IMR-90 (cell line): ENCODE results near the gene EXOC3L4. TPM values are rescaled to one million over a fixed set of nuclear protein-coding genes. Genes with fewer than 3 reads are reported as not detected.

ENCODE experiments used
- ATAC-seq: fragments of 200-7000 bp; cut with Tn5 transposase; 2 replicates; pipeline ENCODE4 v1.9.1; 2020; ENCODE audit warnings: low read depth, mild to moderate bottlenecking, moderate library complexity
- BruUV-seq: library from RNA; stranded (reverse); fragments of 400-500 nt; replicated peaks from 2 replicates; lab custom pipeline; 2021; lab: Mats Ljungman, UMichigan
- CTCF ChIA-PET: fragments of 300-600 bp; formaldehyde crosslinking; extraction: SDS; loops from one replicate; lab custom pipeline; 2021; ENCODE audit warnings: antibody characterized with exemption; lab: Yijun Ruan, JAX
- POLR2A ChIA-PET: fragments of 300-600 bp; sonication (Branson Sonifier 250); formaldehyde crosslinking; loops from one replicate; lab custom pipeline; 2022; ENCODE audit warnings: antibody characterized with exemption; ENCODE audit not compliant: unreplicated experiment; lab: Charles Lee
- DNase-seq: peaks from one replicate; pipeline ENCODE4 v3.0.0; 2013
- H2AFZ ChIP-seq: replicated peaks from 2 replicates; pipeline ENCODE3; 2013; ENCODE audit warnings: low read length, mild to moderate bottlenecking; ENCODE audit not compliant: poor library complexity
- H2AK5ac ChIP-seq: 2 replicates; pipeline ENCODE4 v1.6.1; 2013; ENCODE audit warnings: low read depth, low read length, inconsistent platforms
- H2AK9ac ChIP-seq: replicated peaks from 2 replicates; pipeline ENCODE3; 2013; ENCODE audit warnings: mild to moderate bottlenecking, low read depth, low read length, moderate library complexity; ENCODE audit not compliant: poor library complexity
- H2BK120ac ChIP-seq: 2 replicates; pipeline ENCODE4 v1.6.1; 2013; ENCODE audit warnings: low read depth, low read length, inconsistent platforms
- H2BK15ac ChIP-seq: 3 replicates; pipeline ENCODE4 v1.6.1; 2013; ENCODE audit warnings: low read depth, low read length, inconsistent platforms
- H2BK20ac ChIP-seq: 2 replicates; pipeline ENCODE4 v1.6.1; 2013; ENCODE audit warnings: low read depth, mild to moderate bottlenecking, inconsistent platforms, low read length, moderate library complexity
- H2BK5ac ChIP-seq: 2 replicates; pipeline ENCODE4 v1.6.1; 2013; ENCODE audit warnings: mild to moderate bottlenecking, low read depth, low read length, inconsistent platforms; ENCODE audit not compliant: poor library complexity, severe bottlenecking
- H3K14ac ChIP-seq: replicated peaks from 2 replicates; pipeline ENCODE4 v1.6.1; 2013; ENCODE audit warnings: low read depth, low read length, inconsistent platforms
- H3K18ac ChIP-seq: 2 replicates; pipeline ENCODE4 v1.6.1; 2013; ENCODE audit warnings: low read depth, low read length, control low read depth
- H3K23ac ChIP-seq: 2 replicates; pipeline ENCODE4 v1.6.1; 2013; ENCODE audit warnings: low read depth, low read length, inconsistent platforms
- H3K27ac ChIP-seq: 2 replicates; pipeline ENCODE4 v1.5.1; 2013; ENCODE audit warnings: mild to moderate bottlenecking, control low read depth, low read length; ENCODE audit not compliant: insufficient read depth
- H3K27me3 ChIP-seq: 2 replicates; pipeline ENCODE4 v1.6.1; 2013; ENCODE audit warnings: low read length; ENCODE audit not compliant: control insufficient read depth, insufficient read depth
- H3K36me3 ChIP-seq: 2 replicates; pipeline ENCODE4 v1.6.1; 2013; ENCODE audit warnings: low read length, mixed read lengths; ENCODE audit not compliant: control insufficient read depth, insufficient read depth
- H3K4ac ChIP-seq: 2 replicates; pipeline ENCODE4 v1.6.1; 2013; ENCODE audit warnings: low read depth, low read length, inconsistent platforms
- H3K4me1 ChIP-seq: 2 replicates; pipeline ENCODE4 v1.6.1; 2013; ENCODE audit warnings: low read length, mixed read lengths; ENCODE audit not compliant: control insufficient read depth, insufficient read depth
- H3K4me2 ChIP-seq: 2 replicates; pipeline ENCODE4 v1.6.1; 2013; ENCODE audit warnings: low read depth, mild to moderate bottlenecking, control low read depth, low read length, moderate library complexity
- H3K4me3 ChIP-seq: 2 replicates; pipeline ENCODE4 v1.5.1; 2013; ENCODE audit warnings: low read depth, mild to moderate bottlenecking, control low read depth, low read length, moderate library complexity; ENCODE audit not compliant: insufficient read depth
- H3K56ac ChIP-seq: 2 replicates; pipeline ENCODE4 v1.6.1; 2013; ENCODE audit warnings: low read length, inconsistent platforms; ENCODE audit not compliant: insufficient read depth; ENCODE audit errors: extremely low read depth
- H3K79me1 ChIP-seq, 2 experiments: 2 replicates each; pipeline ENCODE4 v1.6.1; 2013; ENCODE audit warnings: low read length in 2 of 2, inconsistent platforms in 1 of 2, low read depth in 1 of 2
- H3K9ac ChIP-seq: 2 replicates; pipeline ENCODE4 v1.6.1; 2013; ENCODE audit warnings: low read depth, low read length, control low read depth
- H3K9me1 ChIP-seq: 2 replicates; pipeline ENCODE4 v1.6.1; 2013; ENCODE audit warnings: low read length, inconsistent platforms; ENCODE audit not compliant: insufficient read depth
- H3K9me3 ChIP-seq: 2 replicates; pipeline ENCODE4 v1.6.1; 2013; ENCODE audit warnings: low read length; ENCODE audit not compliant: control insufficient read depth, insufficient read depth
- H4K20me1 ChIP-seq: 2 replicates; pipeline ENCODE4 v1.6.1; 2013; ENCODE audit warnings: low read length, inconsistent platforms; ENCODE audit not compliant: insufficient read depth
- H4K5ac ChIP-seq: 2 replicates; pipeline ENCODE4 v1.6.1; 2013; ENCODE audit warnings: mild to moderate bottlenecking, low read depth, low read length, control low read depth
- H4K8ac ChIP-seq, 2 experiments: 2 replicates each; pipeline ENCODE4 v1.6.1; 2013; ENCODE audit warnings: low read depth in 2 of 2, low read length in 2 of 2, control low read depth in 1 of 2, inconsistent platforms in 1 of 2
- H4K91ac ChIP-seq: 2 replicates; pipeline ENCODE4 v1.6.1; 2013; ENCODE audit warnings: low read depth, low read length, inconsistent platforms; ENCODE audit not compliant: insufficient read depth
- BHLHE40 ChIP-seq: fragments of 150-350 bp; IDR thresholded peaks from 2 replicates; pipeline ENCODE4 v1.6.1; 2016; ENCODE audit warnings: mild to moderate bottlenecking, low read depth, low read length
- CEBPB ChIP-seq: IDR thresholded peaks from 2 replicates; pipeline ENCODE4 v1.6.1; 2012; ENCODE audit warnings: low read depth, low read length, improper control_type of control experiment
- CHD1 ChIP-seq: IDR thresholded peaks from 2 replicates; pipeline ENCODE4 v1.6.1; 2012; ENCODE audit warnings: low read depth, low read length, improper control_type of control experiment
- CTCF ChIP-seq: conservative IDR thresholded peaks from 2 replicates; pipeline ENCODE4 v1.5.1; 2012; ENCODE audit warnings: mild to moderate bottlenecking, low read depth, low read length, improper control_type of control experiment
- FOS ChIP-seq: fragments of 150-350 bp; IDR thresholded peaks from 2 replicates; pipeline ENCODE4 v1.6.1; 2016; ENCODE audit warnings: low read depth, low read length
- MAFK ChIP-seq: IDR thresholded peaks from 2 replicates; pipeline ENCODE4 v1.6.1; 2012; ENCODE audit warnings: low read depth, low read length, improper control_type of control experiment
- MAZ ChIP-seq: IDR thresholded peaks from 2 replicates; pipeline ENCODE4 v1.6.1; 2012; ENCODE audit warnings: low read depth, mild to moderate bottlenecking, low read length, improper control_type of control experiment, moderate library complexity, borderline replicate concordance
- MXI1 ChIP-seq: IDR thresholded peaks from 2 replicates; pipeline ENCODE4 v1.6.1; 2012; ENCODE audit warnings: low read depth, mild to moderate bottlenecking, low read length, moderate library complexity, borderline replicate concordance
- NFE2L2 ChIP-seq: fragments of 150-350 bp; IDR thresholded peaks from 2 replicates; pipeline ENCODE4 v1.6.1; 2016; ENCODE audit warnings: low read depth, mild to moderate bottlenecking, low read length
- POLR2A ChIP-seq: IDR thresholded peaks from 2 replicates; pipeline ENCODE4 v1.6.1; 2012; ENCODE audit warnings: mild to moderate bottlenecking, low read depth, low read length
- RAD21 ChIP-seq: IDR thresholded peaks from 2 replicates; pipeline ENCODE4 v1.6.1; 2012; ENCODE audit warnings: low read length, improper control_type of control experiment
- RCOR1 ChIP-seq: IDR thresholded peaks from 2 replicates; pipeline ENCODE4 v1.6.1; 2012; ENCODE audit warnings: mild to moderate bottlenecking, low read length, improper control_type of control experiment; ENCODE audit not compliant: insufficient replicate concordance
- RFX5 ChIP-seq: IDR thresholded peaks from 2 replicates; pipeline ENCODE4 v1.8.0; 2012; ENCODE audit warnings: low read depth, mild to moderate bottlenecking, low read length, moderate library complexity
- SMC3 ChIP-seq: fragments of 150-350 bp; IDR thresholded peaks from 2 replicates; pipeline ENCODE4 v1.6.1; 2016; ENCODE audit warnings: low read depth, mild to moderate bottlenecking, antibody characterized with exemption, low read length, moderate library complexity
- whole genome bisulfite sequencing, 2 experiments: methylation state at CpG; one replicate each; pipeline versions ENCODE4 v1.1.5 to v1.1.7; 2013; ENCODE audit warnings: missing lambda C conversion rate in 2 of 2; ENCODE audit not compliant: insufficient read length in 1 of 2; ENCODE audit errors: extremely low coverage in 2 of 2; 5-methylcytosine and 5-hydroxymethylcytosine counted together
- dilution Hi-C: fragments of 300-500 bp; cut with HindIII; formaldehyde crosslinking; loops from one replicate; pipeline ENCODE4 v1.14.3; 2018; ENCODE audit warnings: low sequenced_read_pairs; ENCODE audit not compliant: unreplicated experiment
- in situ Hi-C: fragments of 300-500 bp; cut with MboI; formaldehyde crosslinking; loops from 3 replicates; pipeline ENCODE4 v1.14.3; 2019; ENCODE audit warnings: low sequenced_read_pairs, inconsistent platforms, mixed read lengths
- intact Hi-C: fragments of 100-400 bp; cut with micrococcal nuclease; formaldehyde crosslinking; loops from 2 replicates; pipeline ENCODE4 v1.10.0; 2022
- polyA plus RNA-seq, 3 experiments: library from polyadenylated mRNA; depleted of rRNA; stranded (reverse); fragments of >200 nt; gene quantifications; 2 replicates each; pipeline ENCODE4 v1.2.3, GENCODE V29; 2012; ENCODE audit warnings: low replicate concordance in 1 of 3
- total RNA-seq: library from RNA; depleted of rRNA; stranded (reverse); fragments of >200 nt; gene quantifications from 2 replicates; pipeline ENCODE4 v1.2.3, GENCODE V29; 2012
- TF ChIP-seq, protein P1 (sequence below): fragments of 150-350 bp; IDR thresholded peaks from 2 replicates; pipeline ENCODE4 v1.6.1; 2016; ENCODE audit warnings: low read depth, mild to moderate bottlenecking, low read length, moderate library complexity, borderline replicate concordance
- TF ChIP-seq, protein P2 (sequence below): fragments of 150-350 bp; IDR thresholded peaks from 2 replicates; pipeline ENCODE4 v1.6.1; 2017; ENCODE audit warnings: mild to moderate bottlenecking, antibody characterized with exemption, low read length, low read depth

EXOC3L4 gene
- total and polyA plus RNA-seq, 2 of the 4 experiments (the other 2 are of a cell fraction) = not detected

DNA sequence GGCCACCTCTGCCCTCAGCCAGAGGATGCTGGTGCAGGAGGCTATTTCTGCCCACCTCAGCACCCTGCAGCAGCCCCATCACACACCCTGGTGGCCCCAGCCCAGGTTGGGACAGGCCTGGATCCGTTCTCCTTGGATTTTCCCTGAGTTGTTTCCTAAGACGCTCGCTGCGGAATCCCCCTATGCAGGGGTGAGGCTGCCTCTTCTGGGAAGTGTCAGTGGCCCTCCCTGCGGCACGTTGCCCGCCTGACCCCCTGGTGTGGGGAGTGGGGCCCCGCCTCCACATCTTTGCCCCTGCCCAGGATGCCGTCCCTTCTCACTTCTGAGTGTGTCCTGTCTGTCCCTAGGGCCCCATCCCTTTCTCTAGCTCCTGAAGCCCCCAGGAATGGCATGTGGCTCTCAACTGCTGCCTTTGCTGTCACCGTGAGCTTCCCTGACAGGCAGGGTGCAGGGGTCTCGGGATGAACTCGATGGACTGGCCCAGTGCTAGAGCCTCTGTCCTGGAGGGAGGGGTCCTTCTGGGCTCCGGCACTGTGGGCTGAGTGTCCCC, 594 bp upstream of the EXOC3L4 start:
- Histone ChIP-seq H4K8ac (peak overlapping the region; percentile 25 to 41; a peak in 2 of 4 replicates), H2AK5ac (no peak overlapping the region), H3K36me3 (no peaks in the 10 kb centered on the region), H3K4me1 (peaks cover 11% of the 10 kb centered on the region), H3K79me1 (no peaks in the 10 kb centered on the region), H2BK15ac (no peak overlapping the region), H3K4me3 (no peak overlapping the region), H3K4me2 (peak overlapping the region; percentile 42; the same call in 1 of the 2 replicates), H2BK120ac (no peak overlapping the region), H3K18ac (no peak overlapping the region), H4K5ac (peak overlapping the region; percentile 36; the same call in 1 of the 2 replicates), H3K4ac (no peak overlapping the region), H3K27me3 (peaks cover 39% of the 10 kb centered on the region), H3K23ac (no peak overlapping the region), H2BK20ac (no peak overlapping the region), H3K56ac (no peak overlapping the region), H3K27ac (no peak overlapping the region), H2AK9ac (peak overlapping the region; percentile 16), H2AFZ (peak overlapping the region; percentile 76), H3K14ac (no peak overlapping the region), H2BK5ac (no peak overlapping the region), H4K20me1 (no peaks in the 10 kb centered on the region; the same call in 1 of the 2 replicates), H4K91ac (no peak overlapping the region), H3K9ac (0 out of 2 replicates have a peak overlapping the region, but pooled peaks have one; percentile 24), H3K9me3 (no peaks in the 10 kb centered on the region; the same call in 1 of the 2 replicates), H3K9me1 (no peaks in the 10 kb centered on the region)
- in situ Hi-C loops = no loop called here
- ChIA-PET POLR2A (no interaction called here), CTCF (interaction anchor here (1.1 kb wide), 1 partner anchor 91 kb away, joined by 3 read pairs; no protein-coding TSS in a partner anchor)
- 93% methylated on average over 5 of the region's 13 CpGs; no CpG with 5 or more reads in 1 of the 2 experiments for WGBS, 2 experiments
- no peak for DNase-seq
- intact Hi-C loops = no loop called here
- no peak for ATAC-seq
- BruUV-seq = no TSS peak
- no peak for TF ChIP-seq MAZ
- no peak for TF ChIP-seq NFE2L2
- TF ChIP-seq SMC3 = no peak
- TF ChIP-seq RFX5 = no peak
- no peak for TF ChIP-seq CTCF
- TF ChIP-seq POLR2A = no peak
- no peak for TF ChIP-seq BHLHE40
- no peak for TF ChIP-seq RAD21
- TF ChIP-seq, protein P1, sequence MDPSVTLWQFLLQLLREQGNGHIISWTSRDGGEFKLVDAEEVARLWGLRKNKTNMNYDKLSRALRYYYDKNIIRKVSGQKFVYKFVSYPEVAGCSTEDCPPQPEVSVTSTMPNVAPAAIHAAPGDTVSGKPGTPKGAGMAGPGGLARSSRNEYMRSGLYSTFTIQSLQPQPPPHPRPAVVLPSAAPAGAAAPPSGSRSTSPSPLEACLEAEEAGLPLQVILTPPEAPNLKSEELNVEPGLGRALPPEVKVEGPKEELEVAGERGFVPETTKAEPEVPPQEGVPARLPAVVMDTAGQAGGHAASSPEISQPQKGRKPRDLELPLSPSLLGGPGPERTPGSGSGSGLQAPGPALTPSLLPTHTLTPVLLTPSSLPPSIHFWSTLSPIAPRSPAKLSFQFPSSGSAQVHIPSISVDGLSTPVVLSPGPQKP = no peak
- no peak for TF ChIP-seq MXI1
- no peak for TF ChIP-seq RCOR1
- TF ChIP-seq CHD1 = no peak
- no peak for TF ChIP-seq CEBPB
- TF ChIP-seq MAFK = no peak
- TF ChIP-seq, protein P2, sequence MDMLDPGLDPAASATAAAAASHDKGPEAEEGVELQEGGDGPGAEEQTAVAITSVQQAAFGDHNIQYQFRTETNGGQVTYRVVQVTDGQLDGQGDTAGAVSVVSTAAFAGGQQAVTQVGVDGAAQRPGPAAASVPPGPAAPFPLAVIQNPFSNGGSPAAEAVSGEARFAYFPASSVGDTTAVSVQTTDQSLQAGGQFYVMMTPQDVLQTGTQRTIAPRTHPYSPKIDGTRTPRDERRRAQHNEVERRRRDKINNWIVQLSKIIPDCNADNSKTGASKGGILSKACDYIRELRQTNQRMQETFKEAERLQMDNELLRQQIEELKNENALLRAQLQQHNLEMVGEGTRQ = no peak
- TF ChIP-seq FOS = no peak
- dilution Hi-C loops = no loop called here
